ENCODE data around the gene HS3ST2.

HS3ST2 gene

GRCh38 chr16:22813948-22814710 is at the start of gene HS3ST2:
HS3ST2 (plus strand) TSS chr16:22814162; CDS start chr16:22814611, 449 bp downstream.
- no peak for DNase-seq

- DNase-seq, result no peak
Measured at GRCh38 chr16:22764662-22765327, 49.2 kb upstream of the HS3ST2 start.

GRCh38 chr16:22765479-22765878 is 48.5 kb upstream of the HS3ST2 start:
- DNase-seq, result no peak

- no peak for DNase-seq
Measured at GRCh38 chr16:22770866-22771265, 43.1 kb upstream of the HS3ST2 start.

- no peak for DNase-seq
Measured at GRCh38 chr16:22771551-22771950, 42.4 kb upstream of the HS3ST2 start.

GRCh38 chr16:22775220-22775922 is 38.6 kb upstream of the HS3ST2 start:
- no peak for DNase-seq

GRCh38 chr16:22781480-22781879 is 32.5 kb upstream of the HS3ST2 start:
- DNase-seq, result no peak

GRCh38 chr16:22782314-22782713 is 31.6 kb upstream of the HS3ST2 start:
- DNase-seq, result no peak

- DNase-seq, result no peak
Measured at GRCh38 chr16:22784690-22785214, 29.2 kb upstream of the HS3ST2 start.

GRCh38 chr16:22785552-22785951 is 28.4 kb upstream of the HS3ST2 start:
- no peak for DNase-seq

- no peak for DNase-seq
Measured at GRCh38 chr16:22786284-22786683, 27.7 kb upstream of the HS3ST2 start.

- DNase-seq, result no peak
Measured at GRCh38 chr16:22786691-22787090, 27.3 kb upstream of the HS3ST2 start.

- no peak for DNase-seq
Measured at GRCh38 chr16:22787466-22788192, 26.3 kb upstream of the HS3ST2 start.

GRCh38 chr16:22788193-22788530 is 25.8 kb upstream of the HS3ST2 start:
- no peak for DNase-seq

- no peak for DNase-seq
Measured at GRCh38 chr16:22789281-22789945, 24.5 kb upstream of the HS3ST2 start.

GRCh38 chr16:22797551-22797950 is 16.4 kb upstream of the HS3ST2 start:
- DNase-seq, result no peak

- DNase-seq, result no peak
Measured at GRCh38 chr16:22799113-22799512, 14.8 kb upstream of the HS3ST2 start.

GRCh38 chr16:22804893-22805292 is 9.1 kb upstream of the HS3ST2 start:
- DNase-seq, result no peak

GRCh38 chr16:22805326-22805725 is 8.6 kb upstream of the HS3ST2 start:
- no peak for DNase-seq

GRCh38 chr16:22806811-22807210 is 7.2 kb upstream of the HS3ST2 start:
- DNase-seq, result no peak

GRCh38 chr16:22810226-22810625 is 3.7 kb upstream of the HS3ST2 start:
- no peak for DNase-seq

GRCh38 chr16:22813223-22813947 is 577 bp upstream of the HS3ST2 start:
- no peak for DNase-seq

Data from SHP77 (cell line).